ENCODE results near the gene NCOR2. TPM values are rescaled to one million over a fixed set of nuclear protein-coding genes. Genes with fewer than 3 reads are reported as not detected.

The NCOR2 gene
- total RNA-seq, 1 donor = 45.2 TPM

DNA sequence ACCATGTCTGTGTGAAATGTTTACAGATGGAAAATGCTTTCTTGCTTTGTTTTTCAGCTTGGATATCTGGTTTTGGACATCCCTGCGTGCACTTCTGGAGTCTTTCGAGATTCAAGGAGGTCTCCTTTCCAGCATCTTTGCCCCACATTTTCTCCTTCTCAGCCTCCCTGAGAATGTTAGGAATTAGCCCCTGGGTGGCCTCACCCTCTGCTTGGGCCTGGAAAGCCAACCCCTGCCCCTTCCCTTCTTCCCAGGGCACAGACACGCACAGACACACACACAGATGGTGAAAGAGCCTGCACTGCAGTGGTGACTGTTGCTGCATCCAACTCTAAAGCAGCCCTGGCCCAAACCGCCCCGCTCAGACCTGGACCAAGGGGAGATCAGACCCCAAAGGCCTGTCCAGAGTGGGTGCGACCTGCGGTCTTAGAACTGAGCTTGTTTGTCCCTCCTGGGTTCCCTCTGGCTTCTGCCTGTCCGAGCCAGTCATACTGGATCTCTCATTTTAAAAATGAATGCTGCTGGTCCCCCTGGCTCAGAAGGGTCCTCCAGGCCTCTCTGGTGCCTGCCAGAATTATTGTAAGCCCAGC, 8.7 kb upstream of the NCOR2 start:
- peak; percentile 65 for DNase-seq (ENCODE audit: insufficient read length, low spot score, missing footprints)
- no peaks in the 10 kb centered on the region for H3K4me1 ChIP-seq (ENCODE audit: insufficient read depth, low read length)
- no peaks in the 10 kb centered on the region for H4K20me1 ChIP-seq (ENCODE audit: insufficient read depth, low read length)
- no peak overlapping the region for H3K4me2 ChIP-seq (ENCODE audit: insufficient read depth, low read length)
- TF ChIP-seq, protein P1, sequence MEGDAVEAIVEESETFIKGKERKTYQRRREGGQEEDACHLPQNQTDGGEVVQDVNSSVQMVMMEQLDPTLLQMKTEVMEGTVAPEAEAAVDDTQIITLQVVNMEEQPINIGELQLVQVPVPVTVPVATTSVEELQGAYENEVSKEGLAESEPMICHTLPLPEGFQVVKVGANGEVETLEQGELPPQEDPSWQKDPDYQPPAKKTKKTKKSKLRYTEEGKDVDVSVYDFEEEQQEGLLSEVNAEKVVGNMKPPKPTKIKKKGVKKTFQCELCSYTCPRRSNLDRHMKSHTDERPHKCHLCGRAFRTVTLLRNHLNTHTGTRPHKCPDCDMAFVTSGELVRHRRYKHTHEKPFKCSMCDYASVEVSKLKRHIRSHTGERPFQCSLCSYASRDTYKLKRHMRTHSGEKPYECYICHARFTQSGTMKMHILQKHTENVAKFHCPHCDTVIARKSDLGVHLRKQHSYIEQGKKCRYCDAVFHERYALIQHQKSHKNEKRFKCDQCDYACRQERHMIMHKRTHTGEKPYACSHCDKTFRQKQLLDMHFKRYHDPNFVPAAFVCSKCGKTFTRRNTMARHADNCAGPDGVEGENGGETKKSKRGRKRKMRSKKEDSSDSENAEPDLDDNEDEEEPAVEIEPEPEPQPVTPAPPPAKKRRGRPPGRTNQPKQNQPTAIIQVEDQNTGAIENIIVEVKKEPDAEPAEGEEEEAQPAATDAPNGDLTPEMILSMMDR (IDR thresholded peaks at IDR 0.05; ENCODE audit: extremely low read depth, low read depth, low read length) = no peak
- no peak overlapping the region for H3K4me3 ChIP-seq (ENCODE audit: insufficient read depth, low read length)
- H3K9me3 ChIP-seq (ENCODE audit: low read depth, low read length) = peaks cover 3% of the 10 kb centered on the region
- H3K27ac ChIP-seq (ENCODE audit: low read depth, low read length) = no peak overlapping the region
- H3K36me3 ChIP-seq (ENCODE audit: insufficient read depth, low read length) = no peaks in the 10 kb centered on the region
- H2AFZ ChIP-seq (ENCODE audit: low read length) = no peak overlapping the region
- H3K27me3 ChIP-seq (ENCODE audit: insufficient read depth, low read length) = no peaks in the 10 kb centered on the region
- no peaks in the 10 kb centered on the region for H3K79me2 ChIP-seq (ENCODE audit: insufficient read depth, low read length)

DNA sequence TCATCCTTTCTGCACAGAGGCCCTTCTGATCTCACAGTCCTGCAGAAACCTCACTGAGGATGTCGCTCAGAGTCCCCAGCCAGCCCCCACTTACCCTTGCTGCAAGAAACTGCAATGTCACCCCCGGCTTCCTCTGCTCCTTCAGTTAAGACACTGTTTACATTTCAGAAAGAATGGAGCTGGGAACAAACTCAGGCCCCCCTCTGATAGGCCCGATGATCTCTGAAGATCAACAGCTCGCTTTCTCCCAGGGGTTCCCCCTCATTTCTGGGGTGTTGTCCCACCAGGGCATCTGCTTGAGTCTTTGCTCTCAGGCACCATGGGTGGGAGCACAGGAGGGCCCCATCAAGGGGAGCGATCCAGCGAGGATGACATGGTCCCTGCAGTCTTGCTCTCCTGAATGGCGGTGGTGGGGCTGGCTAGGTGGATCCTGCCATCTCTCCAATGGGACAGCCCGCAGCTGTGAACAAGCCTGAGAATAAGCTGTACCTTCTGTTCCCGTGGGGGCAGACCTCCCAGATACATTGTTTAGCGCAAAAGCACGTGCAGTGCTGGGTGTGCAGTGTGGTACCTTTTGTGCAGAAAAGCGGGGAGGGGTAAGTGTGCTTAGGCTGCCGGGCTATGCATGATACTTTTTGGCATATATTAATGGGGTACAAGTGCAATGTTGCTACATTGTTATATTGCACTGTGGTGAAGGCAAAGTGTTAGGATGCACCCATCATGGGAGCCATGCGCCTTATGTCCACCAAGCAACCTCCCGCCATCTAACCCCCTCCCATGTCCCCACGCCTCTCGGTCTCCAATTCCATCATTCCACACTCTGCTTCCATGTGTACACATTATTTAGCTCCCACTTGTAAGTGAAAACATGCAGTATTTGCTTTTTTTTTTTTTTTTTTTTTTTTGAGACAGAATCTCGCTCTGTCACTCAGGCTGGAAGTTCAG, 6.7 kb upstream of the NCOR2 start:
- TF ChIP-seq, protein P1 (IDR thresholded peaks at IDR 0.05; ENCODE audit: extremely low read depth, low read depth, low read length) = no peak
- H3K4me3 ChIP-seq (ENCODE audit: insufficient read depth, low read length) = no peak overlapping the region
- no peaks in the 10 kb centered on the region for H4K20me1 ChIP-seq (ENCODE audit: insufficient read depth, low read length)
- H3K27ac ChIP-seq (ENCODE audit: low read depth, low read length) = no peak overlapping the region
- H3K36me3 ChIP-seq (ENCODE audit: insufficient read depth, low read length) = no peaks in the 10 kb centered on the region
- H3K4me1 ChIP-seq (ENCODE audit: insufficient read depth, low read length) = peaks cover under 1% of the 10 kb centered on the region
- no peaks in the 10 kb centered on the region for H3K27me3 ChIP-seq (ENCODE audit: insufficient read depth, low read length)
- H3K79me2 ChIP-seq (ENCODE audit: insufficient read depth, low read length) = no peaks in the 10 kb centered on the region
- no peak overlapping the region for H2AFZ ChIP-seq (ENCODE audit: low read length)
- no peak overlapping the region for H3K4me2 ChIP-seq (ENCODE audit: insufficient read depth, low read length)
- H3K9me3 ChIP-seq (ENCODE audit: low read depth, low read length) = no peaks in the 10 kb centered on the region
- DNase-seq (ENCODE audit: insufficient read length, low spot score, missing footprints) = peak; percentile 77

DNA sequence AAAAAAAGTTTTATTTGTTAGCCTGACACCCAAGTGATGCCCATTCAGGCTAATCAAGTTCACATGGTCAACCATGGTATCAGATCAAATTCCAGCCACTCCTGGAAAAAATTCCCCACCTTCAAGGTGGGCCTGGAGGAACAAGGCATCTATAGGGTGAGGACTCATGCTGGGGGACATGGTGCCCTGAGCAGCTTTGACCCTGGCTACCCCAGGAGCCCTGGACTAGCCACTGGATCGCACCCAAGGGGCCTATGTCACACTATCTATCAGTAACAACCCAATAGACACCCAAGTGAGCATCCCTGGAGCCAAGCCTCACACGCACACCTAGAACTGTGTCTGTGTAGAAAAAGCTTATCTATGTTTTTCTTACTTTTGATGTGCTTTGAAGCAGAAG, 4.1 kb upstream of the NCOR2 start:
- Histone ChIP-seq H4K20me1 (ENCODE audit: insufficient read depth, low read length) (no peaks in the 10 kb centered on the region), H3K79me2 (ENCODE audit: insufficient read depth, low read length) (peaks cover 3% of the 10 kb centered on the region), H3K27me3 (ENCODE audit: insufficient read depth, low read length) (no peaks in the 10 kb centered on the region), H3K27ac (ENCODE audit: low read depth, low read length) (no peak overlapping the region), H2AFZ (ENCODE audit: low read length) (no peak overlapping the region), H3K4me2 (ENCODE audit: insufficient read depth, low read length) (no peak overlapping the region), H3K4me1 (ENCODE audit: insufficient read depth, low read length) (peaks cover 13% of the 10 kb centered on the region), H3K4me3 (ENCODE audit: insufficient read depth, low read length) (no peak overlapping the region), H3K36me3 (ENCODE audit: insufficient read depth, low read length) (no peaks in the 10 kb centered on the region), H3K9me3 (ENCODE audit: low read depth, low read length) (no peaks in the 10 kb centered on the region)
- TF ChIP-seq, protein P1 (IDR thresholded peaks at IDR 0.05; ENCODE audit: extremely low read depth, low read depth, low read length) = no peak
- peak; percentile 70 for DNase-seq (ENCODE audit: insufficient read length, low spot score, missing footprints)

DNA sequence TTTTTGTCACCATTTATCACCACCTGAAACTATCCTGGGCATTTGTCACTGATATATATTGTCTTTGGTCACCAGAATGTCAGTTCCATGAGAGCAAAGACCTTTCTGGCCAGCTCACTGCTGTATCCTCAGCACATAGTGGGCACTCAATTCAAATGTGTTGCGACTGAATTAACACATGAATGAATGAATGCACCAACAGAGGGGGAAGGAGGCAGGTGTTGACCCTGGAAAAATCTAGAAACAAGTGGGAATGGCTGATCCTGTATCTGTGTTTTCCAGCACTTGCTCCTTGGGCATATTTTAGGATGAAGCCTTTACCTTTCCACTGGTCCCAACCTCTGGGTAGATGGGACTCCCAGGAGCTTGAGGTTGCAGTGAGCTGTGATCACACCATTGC, 3.4 kb upstream of the NCOR2 start:
- DNase-seq (ENCODE audit: insufficient read length, low spot score, missing footprints) = no peak
- H3K4me3 ChIP-seq (ENCODE audit: insufficient read depth, low read length) = no peak overlapping the region
- H3K4me2 ChIP-seq (ENCODE audit: insufficient read depth, low read length) = no peak overlapping the region
- H3K36me3 ChIP-seq (ENCODE audit: insufficient read depth, low read length) = no peaks in the 10 kb centered on the region
- TF ChIP-seq, protein P1 (IDR thresholded peaks at IDR 0.05; ENCODE audit: extremely low read depth, low read depth, low read length) = no peak
- no peak overlapping the region for H3K27ac ChIP-seq (ENCODE audit: low read depth, low read length)
- peaks cover 13% of the 10 kb centered on the region for H3K4me1 ChIP-seq (ENCODE audit: insufficient read depth, low read length)
- no peak overlapping the region for H2AFZ ChIP-seq (ENCODE audit: low read length)
- no peaks in the 10 kb centered on the region for H3K9me3 ChIP-seq (ENCODE audit: low read depth, low read length)
- H3K27me3 ChIP-seq (ENCODE audit: insufficient read depth, low read length) = no peaks in the 10 kb centered on the region
- peaks cover 11% of the 10 kb centered on the region for H3K79me2 ChIP-seq (ENCODE audit: insufficient read depth, low read length)
- H4K20me1 ChIP-seq (ENCODE audit: insufficient read depth, low read length) = peaks cover 2% of the 10 kb centered on the region

Measured in osteoblast (primary cell).